CD4-positive, alpha-beta T cell treated with Interleukin-6 at 100 ng/mL for 8 hours (primary cell): Measurements from ENCODE around the gene NUAK1.

Source experiments
- DNase-seq: peaks from one replicate; pipeline ENCODE4 v3.0.0-alpha.2; 2020; ENCODE audit warnings: mixed read lengths, low spot score

The NUAK1 gene

GRCh38 chr12:106138633-106139421 lies at the start of gene NUAK1:
Gene NUAK1 (minus strand): TSS chr12:106138954. CDS start chr12:106138653, 301 bp downstream.
- DNase-seq = no peak

- DNase-seq = no peak
Measured at GRCh38 chr12:106188256-106188655, 49.5 kb upstream of the NUAK1 start.

GRCh38 chr12:106187842-106188241 lies 49.1 kb upstream of the NUAK1 start:
- no peak for DNase-seq

GRCh38 chr12:106187155-106187789 lies 48.5 kb upstream of the NUAK1 start:
- no peak for DNase-seq

GRCh38 chr12:106183735-106184134 lies 45.0 kb upstream of the NUAK1 start:
- DNase-seq = no peak

- DNase-seq = no peak
Measured at GRCh38 chr12:106181401-106182114, 42.8 kb upstream of the NUAK1 start.

- DNase-seq = no peak
Measured at GRCh38 chr12:106179086-106179485, 40.3 kb upstream of the NUAK1 start.

GRCh38 chr12:106178562-106178961 lies 39.8 kb upstream of the NUAK1 start:
- no peak for DNase-seq

- DNase-seq = no peak
Measured at GRCh38 chr12:106176560-106176959, 37.8 kb upstream of the NUAK1 start.

GRCh38 chr12:106174876-106175275 lies 36.1 kb upstream of the NUAK1 start:
- no peak for DNase-seq

- DNase-seq = no peak
Measured at GRCh38 chr12:106173442-106173841, 34.7 kb upstream of the NUAK1 start.

GRCh38 chr12:106171117-106171750 lies 32.5 kb upstream of the NUAK1 start:
- no peak for DNase-seq

GRCh38 chr12:106170285-106170684 lies 31.5 kb upstream of the NUAK1 start:
- no peak for DNase-seq

- DNase-seq = no peak
Measured at GRCh38 chr12:106163712-106164111, 25.0 kb upstream of the NUAK1 start.

- DNase-seq = no peak
Measured at GRCh38 chr12:106161491-106161890, 22.7 kb upstream of the NUAK1 start.

- DNase-seq = no peak
Measured at GRCh38 chr12:106160915-106161314, 22.2 kb upstream of the NUAK1 start.

- DNase-seq = no peak
Measured at GRCh38 chr12:106157802-106158201, 19.0 kb upstream of the NUAK1 start.

GRCh38 chr12:106154751-106155273 lies 16.1 kb upstream of the NUAK1 start:
- DNase-seq = no peak

- no peak for DNase-seq
Measured at GRCh38 chr12:106152334-106152733, 13.6 kb upstream of the NUAK1 start.

GRCh38 chr12:106150555-106150954 lies 11.8 kb upstream of the NUAK1 start:
- DNase-seq = no peak

- no peak for DNase-seq
Measured at GRCh38 chr12:106149096-106149784, 10.5 kb upstream of the NUAK1 start.

- DNase-seq = no peak
Measured at GRCh38 chr12:106147956-106148355, 9.2 kb upstream of the NUAK1 start.
